OCI-M2 (cell line): ENCODE measurements around the gene LYPLAL1.
"Not testable (repeated sequence)": the region's sequence is repeated elsewhere in the genome, so short reads cannot be mapped to it uniquely, and the experiment has no call there.

Experiments
- DNase-seq: peaks from one replicate; lab custom pipeline; 2025; ENCODE audit not compliant: unreplicated experiment; lab: John Stamatoyannopoulos, UW

LYPLAL1 gene

DNA sequence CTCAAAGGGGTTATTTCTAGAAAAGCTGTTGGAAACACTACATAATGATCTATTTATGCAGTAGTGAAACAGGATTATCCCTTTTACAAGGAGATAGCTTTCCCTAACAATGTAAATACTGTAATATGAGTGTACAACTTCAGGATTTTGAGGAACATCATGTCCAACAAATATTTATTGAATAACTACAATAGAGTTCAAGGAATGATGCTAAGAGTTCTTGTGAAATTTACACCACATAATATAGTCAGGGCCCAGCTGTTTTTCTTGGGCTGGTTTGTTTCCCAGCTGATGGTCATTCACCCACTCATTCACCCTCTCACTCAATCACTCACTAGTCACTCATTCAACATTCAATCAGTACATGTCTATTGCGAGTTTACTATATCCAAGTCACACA, 12.3 kb upstream of the LYPLAL1 start:
- DNase-seq: no peak

DNA sequence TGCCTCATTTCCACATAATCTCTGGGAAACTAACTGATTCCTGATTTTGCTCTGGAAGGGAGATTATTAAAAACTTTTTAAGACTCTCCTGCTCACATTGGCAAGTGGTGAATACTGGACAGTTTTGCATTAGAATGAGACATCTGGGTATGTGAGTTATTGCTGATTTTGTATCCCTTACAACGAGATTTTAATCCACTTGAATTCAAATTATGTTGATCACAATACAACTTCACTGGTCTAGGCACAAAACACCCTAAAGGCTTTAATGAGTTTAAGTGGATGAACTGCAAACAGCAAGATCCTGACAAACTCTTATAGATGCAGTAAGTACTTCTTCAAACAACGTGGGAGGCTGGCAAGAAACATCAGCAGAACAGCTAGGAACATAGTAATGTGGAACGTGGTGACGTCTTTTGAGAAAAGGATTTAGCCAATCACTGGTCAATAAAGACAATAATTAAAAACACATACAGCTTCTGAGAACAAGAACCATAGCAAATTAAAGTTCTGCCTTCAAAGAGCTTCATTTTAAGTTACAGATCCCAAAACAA, 10.2 kb upstream of the LYPLAL1 start:
- DNase-seq: no peak

DNA sequence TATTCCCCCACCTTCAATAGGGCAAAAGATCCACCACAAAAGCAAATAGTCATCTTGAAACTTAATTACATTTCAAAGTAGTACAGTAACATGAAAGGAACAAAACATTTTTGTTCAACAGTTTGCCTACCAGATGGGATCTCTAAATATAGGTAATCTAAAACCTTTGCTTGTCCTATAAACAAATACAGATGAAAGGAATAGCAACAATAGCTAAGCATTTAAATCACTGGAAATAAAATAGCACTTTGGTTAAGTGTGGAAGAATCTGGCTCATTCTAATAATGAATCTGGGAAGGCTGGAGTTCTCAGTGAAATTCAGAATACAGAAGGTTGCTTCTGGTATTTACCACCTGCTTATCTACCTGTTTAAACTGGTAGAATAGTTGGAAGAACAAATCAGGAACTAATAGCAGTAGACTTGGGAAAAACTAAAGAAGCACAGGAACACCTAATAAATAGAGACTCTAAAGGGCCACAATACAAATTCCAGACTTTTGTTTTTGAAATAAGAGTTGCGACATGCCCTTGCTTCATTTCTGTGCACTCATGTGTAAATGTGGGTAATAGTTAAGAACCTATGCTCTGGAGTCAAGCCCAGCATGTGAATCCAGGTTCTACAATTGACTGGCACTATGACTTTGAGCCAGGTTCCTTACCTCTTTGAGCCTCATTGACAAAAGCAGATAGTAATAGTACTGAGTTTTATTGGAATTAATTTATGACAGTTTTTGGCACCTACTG, 2.3 kb upstream of the LYPLAL1 start:
- DNase-seq: no peak

DNA sequence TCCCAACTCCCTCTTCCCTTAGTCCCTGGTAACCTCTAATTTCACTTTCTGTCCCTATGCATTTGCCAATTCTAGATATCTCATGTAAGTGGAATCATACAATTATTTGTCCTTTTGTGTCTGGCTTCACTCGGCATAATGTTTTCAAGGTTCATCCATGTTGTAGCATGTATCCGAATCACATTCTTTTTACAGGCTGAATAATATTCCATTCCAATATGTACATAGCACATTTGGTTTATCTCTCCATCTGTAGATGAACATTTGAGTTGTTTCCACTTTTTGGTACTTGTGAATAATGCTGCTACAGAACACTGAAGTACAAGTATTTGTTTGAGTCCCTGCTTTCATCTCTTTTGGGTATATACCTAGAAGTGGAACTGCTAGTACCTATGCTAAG, 857 bp upstream of the LYPLAL1 start:
- DNase-seq: no peak

DNA sequence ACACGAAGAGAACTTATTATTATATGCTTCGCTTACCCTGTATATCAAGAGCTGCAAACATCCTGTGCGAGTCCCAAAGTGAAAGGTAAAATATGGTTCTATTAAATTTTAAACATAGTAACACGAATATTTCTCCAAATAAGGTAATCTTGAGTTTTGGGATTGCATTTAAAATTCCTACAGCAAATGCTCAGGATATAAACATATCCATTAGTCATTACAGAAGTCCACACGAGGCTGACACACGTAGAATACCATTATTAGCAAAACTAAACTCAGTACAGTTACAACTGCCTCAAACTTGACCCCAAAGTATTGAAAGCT, 282 bp upstream of the LYPLAL1 start:
- DNase-seq: peak; percentile 16

DNA sequence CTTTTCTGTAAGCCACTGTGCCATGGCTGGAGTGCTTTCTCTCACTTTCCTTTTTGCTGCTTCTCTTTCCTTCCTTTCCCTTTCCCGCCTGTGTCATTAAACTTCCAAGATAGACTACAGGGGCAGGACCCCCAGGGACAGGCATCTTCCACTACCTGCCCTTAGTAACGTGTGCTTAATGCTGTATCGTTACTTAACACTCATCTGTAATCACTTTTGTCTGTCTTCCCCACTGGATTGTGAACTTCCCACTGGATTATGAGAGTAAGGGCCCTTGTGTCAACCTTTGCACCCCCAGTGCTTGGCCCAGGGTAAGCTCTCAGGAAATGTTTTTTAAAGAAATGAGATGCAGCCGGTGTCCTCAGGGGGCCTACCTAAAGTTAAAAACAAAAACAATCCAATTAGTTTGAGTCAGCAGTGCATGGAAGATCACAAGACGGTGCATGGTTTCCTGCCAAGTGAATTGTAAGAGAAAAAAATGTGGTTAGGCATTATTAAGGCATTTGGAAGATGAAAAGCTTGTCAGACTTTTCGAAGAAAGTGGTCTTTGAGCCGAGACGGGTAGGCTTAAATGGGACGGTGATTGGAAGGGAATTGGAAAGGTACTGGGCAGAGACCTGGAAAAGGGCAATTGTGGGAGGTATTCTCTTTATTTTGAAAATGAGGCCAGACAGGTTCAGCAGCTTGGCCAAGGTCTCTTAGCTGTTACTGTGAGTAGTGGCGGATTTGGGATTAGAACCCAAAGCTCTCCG, 958 bp downstream of the LYPLAL1 start:
- no peak for DNase-seq

DNA sequence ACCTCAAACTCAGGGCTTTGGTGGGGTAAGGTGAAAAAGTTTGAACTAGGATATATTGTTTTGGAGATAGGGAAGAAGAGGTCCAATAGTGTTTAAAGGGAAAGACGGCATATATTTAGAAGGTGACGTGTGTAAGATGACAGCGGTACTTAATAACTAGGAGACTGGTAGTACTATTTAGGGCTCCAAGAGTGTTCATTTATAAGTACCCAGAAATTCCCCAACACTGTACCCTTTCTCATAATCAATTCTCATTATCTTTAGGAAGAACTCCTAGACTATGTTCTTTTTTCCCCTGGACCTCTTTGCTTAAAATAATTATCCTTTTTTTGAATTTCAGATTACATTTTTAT, 1.5 kb downstream of the LYPLAL1 start:
- DNase-seq: no peak

DNA sequence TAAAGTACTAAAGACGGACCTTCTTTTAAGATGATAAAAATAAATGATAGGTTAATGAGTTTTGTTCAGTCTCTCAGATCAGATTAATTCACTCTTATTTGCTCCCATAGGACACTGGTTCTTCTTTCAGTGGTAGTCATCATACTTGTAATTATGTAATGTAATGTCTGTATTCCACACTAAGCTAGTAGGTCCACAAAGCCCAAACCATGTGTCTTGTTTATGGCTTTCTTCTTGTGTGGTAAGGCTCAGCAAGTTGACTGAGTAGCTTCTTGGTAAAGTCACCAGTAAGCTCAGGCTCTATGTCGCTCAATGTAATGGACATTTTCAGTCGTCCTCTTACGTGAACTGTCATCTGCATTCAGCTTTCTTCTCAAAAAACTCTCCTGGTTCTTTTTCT, 2.5 kb downstream of the LYPLAL1 start:
- DNase-seq: no peak

DNA sequence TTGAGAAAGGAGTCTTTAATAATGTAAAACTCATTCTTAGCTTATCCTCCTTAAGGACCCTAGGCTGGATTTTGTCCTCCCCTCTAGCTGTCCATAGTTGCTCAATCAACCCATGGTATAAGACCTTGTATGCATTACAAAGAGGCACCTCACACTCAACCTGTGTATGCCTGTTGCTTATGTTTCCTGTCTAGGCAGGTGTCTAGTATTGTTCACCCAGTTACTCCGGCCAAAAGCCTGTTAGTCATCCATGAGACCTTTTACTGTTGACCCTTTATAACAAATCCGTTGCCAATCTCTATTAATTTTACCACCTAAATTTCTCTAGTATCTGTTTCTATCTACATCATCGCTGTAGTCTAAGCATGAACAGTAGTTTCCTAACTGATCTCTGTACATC, 3.7 kb downstream of the LYPLAL1 start:
- no peak for DNase-seq

DNA sequence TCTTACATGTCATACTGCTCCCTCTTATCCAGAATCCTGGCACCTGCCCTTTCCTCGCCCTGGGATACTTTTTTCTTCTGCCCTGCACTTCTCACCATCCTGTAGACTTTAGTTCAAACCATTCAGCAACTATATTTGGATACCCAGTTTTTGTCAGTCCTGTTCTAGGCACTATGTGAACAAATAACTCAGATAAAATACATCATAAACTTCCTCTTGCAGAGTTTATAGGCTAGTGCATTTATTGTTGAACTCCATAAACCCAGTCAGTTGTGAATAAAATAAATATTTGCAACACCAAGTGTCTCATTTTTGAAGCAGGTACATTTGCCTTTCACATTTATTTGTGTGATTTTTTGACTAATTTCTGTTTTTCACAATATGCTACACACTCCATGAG, 4.3 kb downstream of the LYPLAL1 start:
- DNase-seq: no peak

DNA sequence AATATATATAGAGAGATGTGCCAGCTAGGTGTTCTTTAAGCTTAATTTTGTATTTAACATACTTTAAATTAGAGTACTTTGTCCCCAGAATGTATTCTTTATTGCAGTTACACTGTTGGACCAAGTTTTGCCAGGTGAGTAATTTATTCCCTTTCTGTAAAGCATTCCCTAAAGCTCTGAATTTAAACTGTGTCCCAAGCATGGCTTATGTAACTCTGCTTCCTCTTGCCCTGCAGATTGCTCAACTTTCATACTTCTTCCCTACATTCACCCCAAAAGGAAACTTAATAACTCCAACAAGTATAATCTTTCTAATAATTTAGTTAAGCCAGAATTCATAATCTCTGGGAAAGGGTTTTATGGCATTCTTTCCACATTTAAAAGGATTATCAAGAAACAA, 5.6 kb downstream of the LYPLAL1 start:
- DNase-seq: no peak

DNA sequence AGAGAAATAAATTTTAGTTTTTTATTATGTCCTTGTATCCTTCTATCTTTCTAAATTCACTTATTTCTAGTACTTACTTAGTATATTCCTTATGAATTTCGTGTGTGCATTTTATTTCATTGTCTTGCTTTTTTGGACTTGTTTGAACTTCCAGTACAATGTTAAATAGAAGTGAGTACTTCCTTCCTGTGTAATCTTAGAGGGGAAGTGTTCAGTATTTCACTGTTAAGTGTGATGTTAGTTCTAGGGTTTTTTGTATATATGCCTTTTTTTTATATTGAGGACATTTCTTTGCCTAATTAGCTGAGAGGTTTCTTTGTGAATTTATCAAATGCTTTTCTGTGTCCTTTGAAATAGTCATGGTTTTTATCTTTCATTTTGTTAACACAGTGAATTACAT, 10.7 kb downstream of the LYPLAL1 start:
- no peak for DNase-seq

DNA sequence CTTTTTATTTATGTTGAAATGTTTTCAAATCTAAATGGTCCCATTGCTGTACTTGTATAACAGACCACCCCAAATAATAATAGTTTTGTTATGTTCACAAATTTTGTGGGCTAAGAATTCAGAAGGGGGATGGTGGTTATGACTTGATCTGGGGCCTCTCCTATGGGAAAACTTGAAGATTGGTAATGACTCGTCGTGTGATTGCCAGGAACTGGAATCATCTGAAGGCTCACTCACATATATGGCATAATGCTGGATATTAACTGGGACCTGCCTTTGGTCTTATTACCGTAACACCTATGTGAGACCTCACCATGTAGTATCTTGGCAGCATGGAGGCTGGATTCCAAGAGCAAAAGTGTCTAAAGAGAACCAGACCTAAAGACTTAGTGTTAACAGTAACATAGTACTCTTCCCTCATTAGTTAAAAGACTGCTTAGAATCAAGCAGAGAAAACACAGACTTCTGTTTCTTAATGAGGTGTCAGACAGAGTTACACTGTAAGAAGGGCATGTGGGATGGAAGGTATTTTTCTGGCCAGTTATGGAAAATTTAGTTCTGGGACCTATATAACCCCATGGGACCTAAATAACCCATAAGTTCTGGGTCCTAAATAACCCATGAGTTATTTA, 11.9 kb downstream of the LYPLAL1 start:
- DNase-seq: no peak

DNA sequence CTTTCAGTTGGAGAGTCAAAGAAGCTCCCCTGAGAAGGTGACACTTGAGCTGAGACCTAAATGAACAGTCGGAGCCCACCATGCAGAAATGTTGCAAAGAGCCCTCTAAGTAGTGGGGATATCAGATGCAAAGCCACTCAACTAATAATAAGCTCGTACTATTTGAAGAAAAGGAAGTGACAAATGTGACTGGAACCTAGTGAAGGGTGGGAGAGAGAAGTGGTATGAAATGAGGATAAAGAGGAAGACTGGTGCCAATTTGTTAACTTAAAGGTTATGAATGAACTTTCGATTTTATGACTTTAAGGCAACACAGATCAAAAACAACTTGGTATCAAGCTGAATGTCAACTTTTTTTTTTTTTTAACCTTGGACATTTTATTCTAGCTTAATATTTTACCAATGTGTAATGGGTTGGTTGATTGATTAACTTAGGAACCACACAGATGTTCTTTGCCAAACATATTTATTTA, 14.7 kb downstream of the LYPLAL1 start:
- DNase-seq: no peak

DNA sequence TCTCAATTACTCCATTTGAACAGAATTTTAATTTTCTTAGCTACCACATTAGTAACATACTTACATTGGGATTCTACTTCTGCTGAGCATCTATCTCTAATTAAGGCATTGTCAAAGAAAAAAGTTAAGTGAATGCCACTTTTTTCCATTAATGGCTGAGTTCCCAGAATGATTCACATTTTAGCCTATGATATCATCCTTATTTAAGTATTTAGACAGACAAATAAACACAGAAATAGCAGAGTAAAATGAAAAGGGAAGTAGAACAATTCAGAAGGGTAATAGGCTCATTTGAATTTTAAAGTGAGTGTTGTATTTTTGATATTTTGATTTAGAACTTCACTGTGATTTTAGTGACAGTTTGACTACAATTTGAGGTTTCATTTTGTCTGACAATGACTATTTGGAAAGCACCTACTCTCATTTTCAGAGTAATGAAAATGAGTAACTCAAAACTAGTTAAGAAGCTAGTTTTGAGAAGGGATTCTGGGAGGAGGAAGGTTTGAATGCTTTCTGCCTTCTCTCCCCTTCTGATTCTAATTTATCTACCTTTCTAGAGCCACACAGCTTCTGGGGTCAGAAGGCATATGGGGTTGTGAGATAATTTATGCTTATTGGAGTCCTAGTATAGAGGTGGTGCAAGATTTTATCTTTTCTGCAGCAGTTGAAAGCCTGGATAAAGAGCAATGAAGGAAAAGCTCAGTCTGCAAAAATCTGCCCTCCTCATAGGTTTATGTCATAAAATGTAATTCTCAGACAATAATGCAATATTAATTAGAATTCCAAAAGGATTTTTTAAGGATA, 15.5 kb downstream of the LYPLAL1 start:
- DNase-seq: no peak

DNA sequence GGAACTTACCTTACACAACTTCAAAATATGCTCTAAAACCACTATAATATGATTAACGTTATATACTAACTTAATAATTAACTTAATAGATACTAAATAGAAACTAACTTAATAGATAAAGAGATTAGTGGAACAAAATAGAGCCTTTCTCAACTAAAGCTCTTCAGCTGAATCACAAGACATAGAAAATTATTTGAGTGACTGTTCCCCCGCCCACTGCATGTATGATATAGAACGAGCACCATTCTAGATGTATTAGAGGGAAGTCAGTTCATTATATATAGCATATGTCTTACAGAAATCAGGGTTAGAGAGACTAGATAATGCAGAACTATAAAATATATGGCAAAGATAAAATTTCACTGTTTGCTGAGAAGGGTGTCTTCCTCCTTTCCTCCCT, 16.3 kb downstream of the LYPLAL1 start:
- no peak for DNase-seq

DNA sequence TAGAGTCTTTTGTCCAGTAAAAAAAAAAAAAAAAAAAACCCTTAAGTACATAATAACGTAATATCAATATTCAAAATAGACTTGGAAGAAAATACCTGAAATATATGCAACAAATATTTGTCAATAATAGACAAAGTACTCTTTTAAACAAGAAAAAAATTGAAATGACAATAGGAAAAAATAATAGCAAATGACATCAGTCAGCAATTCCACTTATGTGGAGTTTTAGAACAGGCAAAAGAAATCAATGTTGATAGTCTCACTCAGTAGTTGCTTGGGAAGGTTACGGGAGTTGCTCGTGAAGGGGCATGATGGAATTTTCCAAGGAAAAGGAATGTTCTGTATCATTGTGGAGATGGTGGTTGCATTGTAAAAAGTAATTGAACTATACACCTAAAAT, 16.9 kb downstream of the LYPLAL1 start:
- no peak for DNase-seq

DNA sequence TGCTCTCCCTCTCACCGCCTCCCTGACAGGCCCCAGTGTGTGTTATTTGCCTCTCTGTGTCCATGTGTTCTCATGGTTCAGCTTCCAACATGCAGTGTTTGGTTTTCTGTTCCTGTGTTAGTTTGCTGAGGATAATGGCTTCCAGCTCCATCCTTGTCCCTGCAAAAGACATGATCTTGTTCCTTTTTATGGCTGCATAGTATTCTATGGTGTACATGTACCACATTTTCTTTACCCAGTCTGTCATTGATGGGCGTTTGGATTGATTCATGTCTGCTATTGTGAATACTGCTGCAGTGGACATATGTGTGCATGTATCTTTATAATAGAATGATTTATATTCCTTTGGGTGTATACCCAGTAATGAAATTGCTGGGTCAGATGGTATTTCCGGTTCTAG, 22.2 kb downstream of the LYPLAL1 start:
- DNase-seq: not testable (repeated sequence)

DNA sequence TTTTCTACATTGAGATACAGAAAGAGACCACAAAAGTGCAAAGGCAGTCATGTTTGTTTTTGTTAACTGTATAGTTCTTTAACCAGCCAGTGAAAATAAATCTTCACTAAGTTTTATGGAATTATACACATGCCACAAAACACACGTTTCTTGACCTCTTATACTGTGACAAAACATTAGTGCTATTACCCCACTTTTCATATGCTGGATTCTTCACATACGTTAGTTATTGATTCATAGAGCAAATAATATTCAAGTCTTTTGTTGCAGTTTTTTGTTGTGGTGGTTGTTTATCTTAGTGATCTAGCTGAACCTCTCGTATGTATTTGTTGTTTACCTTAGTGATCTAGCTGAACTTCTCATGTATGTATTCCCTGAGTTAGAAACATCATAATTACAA, 28.0 kb downstream of the LYPLAL1 start:
- DNase-seq: no peak

DNA sequence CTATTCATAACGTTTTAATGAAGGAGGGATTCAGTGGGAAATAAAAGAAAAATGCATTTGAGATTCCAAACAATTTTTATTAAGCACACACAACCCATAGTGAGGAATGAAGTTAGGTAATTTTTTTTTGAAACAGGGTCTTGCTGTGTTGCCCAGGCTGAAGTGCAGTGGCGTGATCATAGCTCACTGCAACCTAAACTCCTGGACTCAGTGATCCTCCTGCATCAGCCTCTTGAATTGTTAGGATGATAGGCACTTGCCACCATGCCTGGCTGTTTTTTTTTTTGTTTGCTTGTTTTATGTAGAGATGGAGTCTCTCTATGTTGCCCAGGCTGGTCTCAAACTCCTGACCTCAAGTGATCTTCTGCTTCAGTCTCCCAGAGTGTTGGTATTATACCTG, 28.9 kb downstream of the LYPLAL1 start:
- DNase-seq: no peak

DNA sequence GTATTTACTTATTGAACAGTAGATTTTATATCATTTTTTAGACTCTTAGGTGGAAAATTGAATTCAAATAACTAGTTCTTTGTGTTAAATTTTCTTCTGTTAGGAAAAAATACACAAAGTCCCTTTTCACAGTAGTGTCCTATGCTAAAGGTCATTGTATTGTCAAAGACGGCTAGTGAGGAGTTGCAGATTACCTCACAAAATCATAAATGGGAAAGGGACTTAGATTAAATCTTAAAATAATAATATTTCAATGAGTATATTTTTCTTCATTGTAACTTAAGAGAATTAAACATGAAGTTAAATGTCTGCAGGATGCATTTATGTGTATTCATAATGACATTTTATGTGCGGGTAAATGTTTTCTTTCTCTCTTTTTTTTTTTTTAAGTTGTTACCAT, 32.7 kb downstream of the LYPLAL1 start:
- DNase-seq: no peak
